Cardiac fibroblast (primary cell): ENCODE results near the gene ZNF726.
"Not testable (repeated sequence)": the region's sequence is repeated elsewhere in the genome, so short reads cannot be mapped to it uniquely, and the experiment has no call there.

Experiments
- DNase-seq, 2 donors: peaks; one replicate each; pipeline versions ENCODE4 v3.0.0 to v3.0.0-alpha.2; 2010; ENCODE audit warnings: low read depth in 2 of 2
- H3K4me3 ChIP-seq, 2 donors: replicated peaks in 1 of 2; 1 replicate in 1 of 2; 2 replicates in 1 of 2; pipeline ENCODE4 v1.5.1; 2011; ENCODE audit warnings: low read depth in 2 of 2, low read length in 2 of 2, mild to moderate bottlenecking in 2 of 2, moderate library complexity in 1 of 2
- TF ChIP-seq, protein P1 (sequence below): IDR thresholded peaks from one replicate; pipeline ENCODE4 v1.5.1; 2011; ENCODE audit warnings: low read depth, mild to moderate bottlenecking, low read length, inconsistent platforms

Gene ZNF726

DNA sequence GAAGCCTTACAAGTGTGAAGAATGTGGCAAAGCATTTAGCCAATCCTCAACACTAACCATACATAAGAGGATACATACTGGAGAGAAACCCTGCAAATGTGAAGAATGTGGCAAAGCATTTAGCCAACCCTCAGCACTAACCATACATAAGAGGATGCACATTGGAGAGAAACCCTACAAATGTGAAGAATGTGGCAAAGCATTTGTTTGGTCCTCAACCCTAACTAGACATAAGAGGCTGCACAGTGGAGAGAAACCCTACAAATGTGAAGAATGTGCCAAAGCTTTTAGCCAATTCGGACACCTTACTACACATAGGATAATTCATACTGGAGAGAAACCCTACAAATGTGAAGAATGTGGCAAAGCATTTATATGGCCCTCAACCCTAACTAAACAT lies 18.2 kb downstream of the ZNF726 start:
- no peak overlapping the region for H3K4me3 ChIP-seq
- no peak for DNase-seq
- TF ChIP-seq, protein P1, sequence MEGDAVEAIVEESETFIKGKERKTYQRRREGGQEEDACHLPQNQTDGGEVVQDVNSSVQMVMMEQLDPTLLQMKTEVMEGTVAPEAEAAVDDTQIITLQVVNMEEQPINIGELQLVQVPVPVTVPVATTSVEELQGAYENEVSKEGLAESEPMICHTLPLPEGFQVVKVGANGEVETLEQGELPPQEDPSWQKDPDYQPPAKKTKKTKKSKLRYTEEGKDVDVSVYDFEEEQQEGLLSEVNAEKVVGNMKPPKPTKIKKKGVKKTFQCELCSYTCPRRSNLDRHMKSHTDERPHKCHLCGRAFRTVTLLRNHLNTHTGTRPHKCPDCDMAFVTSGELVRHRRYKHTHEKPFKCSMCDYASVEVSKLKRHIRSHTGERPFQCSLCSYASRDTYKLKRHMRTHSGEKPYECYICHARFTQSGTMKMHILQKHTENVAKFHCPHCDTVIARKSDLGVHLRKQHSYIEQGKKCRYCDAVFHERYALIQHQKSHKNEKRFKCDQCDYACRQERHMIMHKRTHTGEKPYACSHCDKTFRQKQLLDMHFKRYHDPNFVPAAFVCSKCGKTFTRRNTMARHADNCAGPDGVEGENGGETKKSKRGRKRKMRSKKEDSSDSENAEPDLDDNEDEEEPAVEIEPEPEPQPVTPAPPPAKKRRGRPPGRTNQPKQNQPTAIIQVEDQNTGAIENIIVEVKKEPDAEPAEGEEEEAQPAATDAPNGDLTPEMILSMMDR = no peak

DNA sequence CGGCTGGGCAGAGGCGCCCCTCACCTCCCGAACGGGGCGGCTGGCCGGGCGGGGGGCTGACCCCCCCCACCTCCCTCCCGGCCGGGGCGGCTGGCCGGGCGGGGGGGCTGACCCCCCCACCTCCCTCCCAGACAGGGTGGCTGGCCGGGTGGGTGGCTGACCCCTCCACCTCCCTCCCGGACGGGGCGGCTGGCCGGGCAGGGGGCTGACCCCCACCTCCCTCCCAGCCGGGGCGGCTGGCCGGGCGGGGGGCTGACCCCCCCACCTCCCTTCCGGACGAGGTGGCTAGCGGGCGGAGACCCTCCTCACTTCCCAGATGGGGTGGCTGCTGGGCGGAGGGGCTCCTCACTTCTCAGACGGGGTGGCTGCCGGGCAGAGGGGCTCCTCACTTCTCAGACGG lies 22.3 kb downstream of the ZNF726 start:
- not testable (repeated sequence) for H3K4me3 ChIP-seq

GRCh38 chr19:23943411-23943810 lies 28.7 kb downstream of the ZNF726 start:
- TF ChIP-seq, protein P1 = no peak
- no peak for DNase-seq
- no peak overlapping the region for H3K4me3 ChIP-seq

More for the DNA sequence above, 22.3 kb downstream of the ZNF726 start:
- not testable (repeated sequence) for DNase-seq

DNA sequence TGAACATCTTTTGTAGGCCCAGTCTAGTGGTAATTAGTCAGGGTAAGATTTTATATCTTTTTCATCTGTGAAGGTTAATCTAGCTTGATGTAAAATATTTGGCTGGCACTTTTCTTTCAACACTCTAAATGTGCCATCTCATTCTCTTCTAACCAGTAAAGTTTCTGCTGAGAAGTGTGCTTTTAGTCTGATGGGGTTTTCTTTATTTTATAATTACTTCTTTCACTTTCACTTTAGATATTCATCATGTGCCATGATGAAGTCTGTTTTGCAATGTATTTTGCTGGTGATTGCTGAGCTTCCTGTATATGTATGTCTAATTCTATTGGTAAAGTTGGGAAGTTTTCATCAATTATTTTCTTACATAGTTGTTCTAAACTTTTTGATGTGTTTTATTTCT lies 31.9 kb downstream of the ZNF726 start:
- DNase-seq = peak in 1 of 2 donors; percentile 14
- no peak overlapping the region for H3K4me3 ChIP-seq
- TF ChIP-seq, protein P1 = no peak

GRCh38 chr19:23949611-23950010 lies 34.9 kb downstream of the ZNF726 start:
- no peak overlapping the region for H3K4me3 ChIP-seq
- TF ChIP-seq, protein P1 = no peak
- no peak for DNase-seq

- no peak overlapping the region for H3K4me3 ChIP-seq
- TF ChIP-seq, protein P1 = no peak
- DNase-seq = no peak
Measured at GRCh38 chr19:23956051-23956450, 41.4 kb downstream of the ZNF726 start.

DNA sequence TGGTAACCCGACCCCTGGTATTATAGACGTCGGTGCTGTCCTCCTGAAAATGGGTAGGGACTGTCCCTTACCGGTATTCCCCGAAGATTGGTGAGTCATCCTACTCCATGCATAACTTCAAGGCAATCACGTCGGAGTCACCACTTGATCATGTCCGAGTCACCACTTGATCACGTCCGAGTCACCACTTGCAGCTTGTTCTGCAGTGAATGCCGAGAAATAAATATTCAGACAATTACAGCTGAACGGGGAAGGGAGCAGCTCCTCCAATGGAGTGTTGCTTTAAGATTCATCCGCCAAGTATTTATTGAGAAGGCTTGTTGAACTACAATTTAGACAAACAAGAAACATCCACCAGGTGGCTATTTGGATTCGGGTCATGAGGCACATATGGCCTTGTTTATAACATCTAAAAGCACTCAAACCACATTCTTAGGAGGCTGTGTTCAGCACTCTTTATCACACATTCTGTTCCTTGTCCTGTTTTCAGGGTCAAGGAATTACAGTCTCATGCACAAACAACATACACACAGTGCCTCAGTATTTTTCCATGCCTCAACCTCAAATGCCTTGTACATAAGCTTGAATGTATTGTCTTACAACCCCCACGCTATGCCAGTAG lies 43.1 kb downstream of the ZNF726 start:
- no peak overlapping the region for H3K4me3 ChIP-seq
- peak in 1 of 2 donors; percentile 93 for DNase-seq
- TF ChIP-seq, protein P1 = no peak

- not testable (repeated sequence) for DNase-seq, H3K4me3 ChIP-seq
Measured at GRCh38 chr19:23963396-23963795, 48.7 kb downstream of the ZNF726 start.

- not testable (repeated sequence) for H3K4me3 ChIP-seq, DNase-seq
Measured at GRCh38 chr19:23963881-23964280, 49.2 kb downstream of the ZNF726 start.

DNA sequence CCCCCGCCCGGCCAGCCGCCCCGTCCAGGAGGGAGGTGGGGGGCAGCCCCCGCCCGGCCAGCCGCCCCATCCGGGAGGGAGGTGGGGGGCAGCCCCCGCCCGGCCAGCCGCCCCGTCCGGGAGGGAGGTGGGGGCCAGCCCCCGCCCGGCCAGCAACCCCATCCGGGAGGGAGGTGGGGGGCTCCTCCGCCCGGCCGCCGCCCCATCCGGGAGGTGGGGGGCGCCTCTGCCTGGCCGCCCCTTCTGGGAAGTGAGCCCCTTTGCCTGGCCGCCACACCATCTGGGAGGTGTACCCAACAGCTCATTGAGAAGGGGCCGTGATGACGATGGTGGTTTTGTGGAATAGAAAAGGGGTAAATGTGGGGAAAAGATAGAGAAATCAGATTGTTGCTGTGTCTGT lies 49.6 kb downstream of the ZNF726 start:
- DNase-seq, H3K4me3 ChIP-seq: not testable (repeated sequence)
